Right ventricle myocardium superior (tissue), 1 donor: ENCODE results near the gene EML2. TPM values are rescaled to one million over a fixed set of nuclear protein-coding genes. Genes with fewer than 3 reads are reported as not detected.

Source experiments
- ATAC-seq: fragments of 200-7000 bp; cut with Tn5 transposase; one replicate; pipeline ENCODE4 v1.9.1; 2020; ENCODE audit warnings: mild to moderate bottlenecking; ENCODE audit not compliant: poor library complexity
- DNase-seq: peaks from one replicate; pipeline ENCODE4 v3.0.0-alpha.2; 2020
- intact Hi-C: fragments of 100-400 bp; cut with DNase I; formaldehyde crosslinking; loops from one replicate; pipeline ENCODE4 v1.11.2; 2022
- microRNA-seq: library from miRNA; unstranded; fragments of <30 nt; microRNA quantifications from one replicate; pipeline ENCODE4 v1.2.0, GENCODE V29; 2020
- total RNA-seq: library from RNA; stranded (reverse); fragmentation: NEBNext Ultra II Directional; extraction: Animal tissue kit (Norgen Biotek cat#: 25700); gene quantifications from one replicate; pipeline ENCODE4 v1.2.1, GENCODE V29; 2021
- donor health status: DM: no; HTN: yes; CAD: no; lungs with severe emphysema.

EML2 gene
- total RNA-seq, 1 donor from 2014 or later = 30.6 TPM

DNA sequence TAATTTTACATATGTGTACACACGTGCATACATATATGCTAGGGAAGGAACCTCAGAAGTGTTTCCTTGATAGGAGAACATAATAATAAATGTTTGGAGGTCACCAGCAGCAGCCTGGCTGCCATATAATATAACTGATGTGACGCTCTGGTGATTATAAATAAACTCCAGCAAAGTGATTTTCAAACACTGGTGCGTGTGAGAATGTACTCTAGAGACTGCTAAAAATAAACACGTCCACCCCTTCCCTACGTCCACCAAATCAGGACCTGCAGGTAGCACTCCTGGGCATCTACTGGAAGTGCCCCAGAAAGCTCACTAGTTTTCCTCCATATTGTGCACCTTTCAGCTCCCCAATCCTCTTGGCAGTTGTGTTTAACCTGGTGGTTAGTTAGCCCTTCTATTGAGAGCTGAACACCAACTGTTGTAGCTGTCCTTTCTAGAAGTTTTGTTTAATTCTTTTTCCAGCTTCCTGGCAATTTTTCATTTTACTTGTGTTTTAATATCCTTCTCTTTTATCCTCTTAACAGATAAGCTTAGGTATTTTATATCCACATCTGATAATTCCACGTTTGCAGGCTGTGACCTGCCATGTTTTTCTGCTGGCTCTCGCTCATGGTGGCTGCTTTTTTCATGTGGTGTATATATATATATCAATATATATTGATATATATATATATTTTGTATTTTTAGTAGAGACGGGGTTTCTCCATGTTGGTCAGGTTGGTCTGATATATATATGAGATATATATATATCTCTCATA, 67.6 kb downstream of the EML2 start:
- intact Hi-C loops = loop anchor here (5.0 kb wide), 1 partner anchor 49 kb away; no protein-coding TSS in a partner anchor
- ATAC-seq (peak; percentile 32), DNase-seq (no peak)

DNA sequence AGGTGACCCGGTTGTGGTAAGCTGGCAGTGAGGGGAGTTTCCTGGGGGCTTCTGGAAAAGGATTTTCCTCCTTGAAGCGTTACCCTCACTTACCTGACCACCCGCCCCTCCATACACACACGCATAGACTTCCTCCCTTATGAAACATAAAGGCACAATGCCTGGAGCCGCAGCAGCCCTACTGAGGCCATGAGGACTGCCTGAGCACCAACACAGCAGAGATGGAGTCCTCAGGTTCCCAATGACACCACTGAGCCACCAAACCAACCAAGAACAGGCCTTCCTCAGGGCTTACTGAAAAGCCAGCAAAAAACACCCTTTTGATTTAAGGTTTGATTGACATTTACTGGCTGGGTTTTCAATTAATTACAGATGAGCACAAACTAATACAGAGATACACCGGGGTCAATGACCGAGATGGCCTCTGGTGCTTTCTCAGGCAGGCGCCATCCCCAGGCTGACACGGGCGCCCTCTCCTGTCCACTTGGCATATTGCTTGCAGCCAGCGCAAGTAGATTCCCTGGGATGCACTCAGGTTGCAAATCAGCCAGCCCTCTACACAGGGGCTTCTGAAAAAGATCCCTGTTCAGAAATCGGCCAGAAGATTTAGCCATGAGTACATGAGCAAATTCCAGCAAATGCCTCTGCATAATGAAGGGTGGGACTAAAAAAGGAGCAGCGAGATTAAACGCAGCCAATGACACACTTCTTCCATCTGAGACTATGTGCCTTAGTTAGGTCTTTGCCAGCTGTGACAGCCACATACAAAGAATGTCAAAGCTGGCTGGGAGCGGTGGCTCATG, 69.4 kb downstream of the EML2 start:
- intact Hi-C loops = loop anchor here (5.0 kb wide), 1 partner anchor 48 kb away; no protein-coding TSS in a partner anchor
- DNase-seq (peak; percentile 77), ATAC-seq (peak; percentile 78)

DNA sequence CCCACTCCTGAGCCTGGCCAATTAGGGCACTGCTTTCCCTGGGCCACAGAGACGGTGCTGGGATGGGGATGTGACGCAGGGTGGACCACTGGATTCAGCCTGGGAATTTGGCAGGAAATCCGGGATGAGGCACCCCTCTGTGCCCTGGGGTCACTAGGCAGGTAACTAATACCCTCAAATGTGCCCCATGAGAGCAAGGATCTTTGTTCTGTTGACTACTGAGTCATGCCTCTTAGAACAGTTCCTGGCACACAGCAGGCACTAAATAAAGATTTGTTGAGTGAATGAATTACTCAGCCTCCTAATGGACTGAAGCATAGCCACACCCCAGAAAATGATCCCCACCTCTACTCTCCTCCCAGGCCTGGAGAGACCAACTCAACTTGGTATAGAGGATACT, 70.5 kb downstream of the EML2 start:
- intact Hi-C loops = no loop called here
- ATAC-seq (peak; percentile 74), DNase-seq (no peak)

- no peak for ATAC-seq
- intact Hi-C loops = no loop called here
- DNase-seq = no peak
These were observed 71.6 kb downstream of the EML2 start for GRCh38 chr19:45567609-45568008.

DNA sequence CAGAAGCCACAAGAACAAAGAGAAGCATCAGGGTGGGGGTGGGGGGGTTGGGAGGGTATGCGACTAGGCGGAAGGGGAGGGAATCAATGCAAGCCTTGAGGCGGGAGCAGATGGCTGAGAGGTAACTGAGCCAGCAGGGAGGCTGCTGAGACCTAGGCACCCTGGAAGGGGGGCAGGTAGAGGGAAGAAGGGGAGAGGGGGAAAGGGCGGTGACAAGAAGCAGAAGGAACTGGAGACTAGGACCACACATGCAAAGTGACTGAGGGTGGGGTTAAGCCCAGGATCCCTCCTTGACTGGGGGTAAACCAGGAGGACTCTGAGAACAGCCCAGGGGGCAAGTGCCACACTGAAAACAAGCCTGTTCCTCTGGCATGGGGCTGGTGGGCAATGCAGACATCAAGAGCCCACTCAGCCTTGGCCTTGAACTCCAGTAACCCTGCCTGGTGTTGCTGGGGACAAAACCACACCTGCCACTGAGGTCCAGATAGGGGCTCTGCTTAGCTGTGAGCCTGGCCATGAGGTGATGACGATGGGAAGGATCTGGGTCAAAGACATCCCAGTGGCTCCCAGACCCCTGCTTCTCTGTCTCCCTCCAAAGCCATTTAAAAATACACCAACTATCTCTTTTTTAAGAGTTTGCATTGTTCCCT, 74.9 kb downstream of the EML2 start:
- no peak for DNase-seq
- intact Hi-C loops = no loop called here

GRCh38 chr19:45560686-45561085, 78.5 kb downstream of the EML2 start:
- ATAC-seq = no peak
- intact Hi-C loops = no loop called here
- DNase-seq = no peak

More for the DNA sequence above, 74.9 kb downstream of the EML2 start:
- no peak for ATAC-seq

GRCh38 chr19:45560038-45560437, 79.2 kb downstream of the EML2 start:
- ATAC-seq = no peak
- intact Hi-C loops = no loop called here
- DNase-seq = no peak

Small RNA genes lying within 50 kb of the gene (microRNA-seq; reads per million reads assigned to microRNA genes)
- gene MIR330 (49.5 reads per million, percentile 47 among the genes with 10 or more reads in this experiment), gene MIR642A (not detected), gene MIR642B (not detected)

Other genes with a start within 250 kb of the EML2 start
- gene PPP1R13L, start 234.3 kb downstream of the EML2 start, total RNA-seq = 207 TPM
- gene POLR1G, start 232.8 kb downstream of the EML2 start, total RNA-seq = 7.7 TPM
- 163 TPM for gene ERCC1, start 215.5 kb downstream of the EML2 start, total RNA-seq
- gene FOSB, start 171.4 kb downstream of the EML2 start, total RNA-seq = 0.51 TPM
- 29.9 TPM for gene RTN2, start 142.3 kb downstream of the EML2 start, total RNA-seq
- gene PPM1N, start 141.0 kb downstream of the EML2 start, total RNA-seq = 0.75 TPM
- 42.9 TPM for gene VASP, start 131.9 kb downstream of the EML2 start, total RNA-seq
- 22.8 TPM for gene OPA3, start 54.6 kb downstream of the EML2 start, total RNA-seq
- 5.3 TPM for gene GPR4, start 37.2 kb downstream of the EML2 start, total RNA-seq
- gene GIPR, start 28.8 kb upstream of the EML2 start, total RNA-seq = 3.8 TPM
- gene SNRPD2, start 52.6 kb upstream of the EML2 start, total RNA-seq = 251 TPM
- 1.6 TPM for gene QPCTL, start 53.3 kb upstream of the EML2 start, total RNA-seq
- 14.5 TPM for gene FBXO46, start 91.5 kb upstream of the EML2 start, total RNA-seq
- gene MEIOSIN, start 94.0 kb upstream of the EML2 start, total RNA-seq = not detected
- 22.0 TPM for gene SIX5, start 129.9 kb upstream of the EML2 start, total RNA-seq
- gene DMPK, start 143.1 kb upstream of the EML2 start, total RNA-seq = 237 TPM
- gene DMWD, start 153.4 kb upstream of the EML2 start, total RNA-seq = 57.2 TPM
- gene RSPH6A, start 175.9 kb upstream of the EML2 start, total RNA-seq = 0.08 TPM
- gene SYMPK, start 223.8 kb upstream of the EML2 start, total RNA-seq = 29.6 TPM
- not detected for gene FOXA3, start 224.9 kb upstream of the EML2 start, total RNA-seq
- gene IRF2BP1, start 246.7 kb upstream of the EML2 start, total RNA-seq = 20.0 TPM